Mesodermal cell (in vitro differentiated cells): Measurements from ENCODE around the gene SUPT20H.

Source experiments
- H3K27ac ChIP-seq: 2 replicates; pipeline ENCODE4 v1.7.0; 2013; ENCODE audit warnings: mild to moderate bottlenecking, low read depth, low read length, moderate library complexity; ENCODE audit not compliant: severe bottlenecking
- H3K36me3 ChIP-seq: 2 replicates; pipeline ENCODE4 v1.7.1; 2013; ENCODE audit warnings: mild to moderate bottlenecking, low read length, moderate library complexity; ENCODE audit not compliant: control insufficient read depth, insufficient read depth
- H3K4me1 ChIP-seq: one replicate; pipeline ENCODE4 v1.7.1; 2013; ENCODE audit warnings: mild to moderate bottlenecking, low read length; ENCODE audit not compliant: insufficient read depth, control insufficient read depth, poor library complexity, severe bottlenecking
- H3K4me3 ChIP-seq: 2 replicates; pipeline ENCODE4 v1.7.0; 2013; ENCODE audit warnings: low read length, control low read depth, mild to moderate bottlenecking; ENCODE audit not compliant: insufficient read depth, poor library complexity, severe bottlenecking; ENCODE audit errors: extremely low read depth
- H3K9me3 ChIP-seq: 2 replicates; pipeline ENCODE4 v1.7.1; 2013; ENCODE audit warnings: mild to moderate bottlenecking, low read length, moderate library complexity; ENCODE audit not compliant: control insufficient read depth
- WGBS, 2 experiments: methylation state at CpG; one replicate each; pipeline ENCODE4 v1.1.5; 2013; ENCODE audit warnings: missing lambda C conversion rate in 2 of 2; ENCODE audit not compliant: insufficient coverage in 2 of 2; 5-methylcytosine and 5-hydroxymethylcytosine counted together

The SUPT20H gene

GRCh38 chr13:36975172-36975571, 84.3 kb downstream of the SUPT20H start:
- Histone ChIP-seq H3K4me1 (no peaks in the 10 kb centered on the region), H3K27ac (no peak overlapping the region), H3K36me3 (peaks cover 75% of the 10 kb centered on the region), H3K9me3 (peaks cover 11% of the 10 kb centered on the region), H3K4me3 (no peak overlapping the region)
- no CpG with 5 or more reads among the region's 1 CpG for WGBS, 2 experiments

- H3K27ac ChIP-seq = no peak overlapping the region
- WGBS, 2 experiments = 84 to 87% methylated on average over 2 to 3 of the region's 5 CpGs
- peaks cover 71% of the 10 kb centered on the region for H3K36me3 ChIP-seq
- H3K9me3 ChIP-seq = peaks cover 11% of the 10 kb centered on the region
- H3K4me3 ChIP-seq = no peak overlapping the region
- H3K4me1 ChIP-seq = no peaks in the 10 kb centered on the region
Measured at GRCh38 chr13:36973621-36974295, 85.7 kb downstream of the SUPT20H start.

DNA sequence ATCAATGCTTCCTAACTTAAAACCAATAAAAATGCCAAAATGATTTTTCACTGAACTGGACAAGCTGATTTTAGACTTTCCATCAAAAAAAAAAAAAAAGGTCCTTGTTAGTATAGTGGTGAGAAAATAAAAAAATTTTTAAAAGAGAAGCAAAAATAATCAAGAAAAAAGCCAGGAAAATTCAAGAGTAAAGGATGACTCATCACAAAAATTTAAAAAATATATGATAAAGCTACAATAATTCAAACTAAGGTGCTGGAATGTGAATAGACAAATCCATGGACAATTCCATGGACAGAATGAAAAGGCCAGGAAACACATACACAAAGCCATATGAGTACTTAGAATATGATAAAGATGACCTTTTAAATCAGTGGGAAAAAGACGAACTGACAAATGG, 86.5 kb downstream of the SUPT20H start:
- no peaks in the 10 kb centered on the region for H3K4me1 ChIP-seq
- peaks cover 11% of the 10 kb centered on the region for H3K9me3 ChIP-seq
- H3K36me3 ChIP-seq = peaks cover 68% of the 10 kb centered on the region
- WGBS, 2 experiments = no CpG with 5 or more reads among the region's 1 CpG
- H3K4me3 ChIP-seq = no peak overlapping the region
- H3K27ac ChIP-seq = no peak overlapping the region

GRCh38 chr13:36966404-36966803, 93.1 kb downstream of the SUPT20H start:
- H3K9me3 ChIP-seq = no peaks in the 10 kb centered on the region
- WGBS, 2 experiments = 95 to 100% methylated on average over 2 to 3 of the region's 4 CpGs
- no peak overlapping the region for H3K4me3 ChIP-seq
- no peak overlapping the region for H3K27ac ChIP-seq
- H3K36me3 ChIP-seq = peaks cover 59% of the 10 kb centered on the region
- H3K4me1 ChIP-seq = peaks cover 13% of the 10 kb centered on the region

DNA sequence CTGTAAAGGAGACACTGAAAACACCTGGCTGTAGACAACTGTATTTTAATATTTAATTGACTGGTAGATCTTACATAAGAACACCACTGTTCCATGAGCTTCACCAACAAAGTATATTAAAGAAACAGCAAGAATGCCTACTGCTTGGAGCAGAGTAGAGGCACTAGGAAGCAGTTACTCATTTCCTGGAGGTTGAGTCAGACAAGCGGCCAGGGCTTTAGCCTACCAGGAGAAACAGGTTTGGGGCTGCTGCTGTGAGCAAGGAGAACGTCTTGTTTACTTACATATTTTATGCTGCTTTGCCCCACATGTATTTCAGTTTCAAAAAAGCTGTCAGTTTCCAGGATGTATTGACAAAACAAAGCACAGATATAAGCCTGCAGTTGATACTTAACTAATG, 93.7 kb downstream of the SUPT20H start:
- WGBS, 2 experiments = 80 to 100% methylated on average over 1 of the region's 2 CpGs
- peaks cover 13% of the 10 kb centered on the region for H3K4me1 ChIP-seq
- no peak overlapping the region for H3K4me3 ChIP-seq
- peaks cover 59% of the 10 kb centered on the region for H3K36me3 ChIP-seq
- H3K9me3 ChIP-seq = no peaks in the 10 kb centered on the region
- peak overlapping the region; percentile 44 for H3K27ac ChIP-seq

GRCh38 chr13:36959456-36960116, 99.9 kb downstream of the SUPT20H start:
- Histone ChIP-seq H3K4me1 (no peaks in the 10 kb centered on the region), H3K27ac (no peak overlapping the region), H3K4me3 (no peak overlapping the region), H3K9me3 (no peaks in the 10 kb centered on the region), H3K36me3 (peaks cover 63% of the 10 kb centered on the region)
- WGBS, 2 experiments = no CpG with 5 or more reads among the region's 2 CpGs
